ENCODE results near the gene CHRNA4. TPM values are rescaled to one million over a fixed set of nuclear protein-coding genes. Genes with fewer than 3 reads are reported as not detected.

The CHRNA4 gene
- total and polyA plus RNA-seq, 11 donors, result 0.06 to 1.5 (median 0.37) TPM; not detected in 5

GRCh38 chr20:63376283-63377250 is 15.4 kb upstream of the CHRNA4 start:
- Histone ChIP-seq H3K4me3 (no peak overlapping the region), H3K27ac (no peak overlapping the region), H3K27me3 (peaks cover 11 to 77% (median 22%) of the 10 kb centered on the region in 9 donors), H3K4me1 (peaks cover 0 to 2% (median 0%) of the 10 kb centered on the region in 12 donors), H3K36me3 (no peaks in the 10 kb centered on the region), H3K9me3 (no peaks in the 10 kb centered on the region)
- intact Hi-C loops (cut with DNase I), result no loop called here
- DNase-seq, result no peak
- TF ChIP-seq POLR2A (IDR thresholded peaks at IDR 0.05), result no peak
- TF ChIP-seq, protein P1, sequence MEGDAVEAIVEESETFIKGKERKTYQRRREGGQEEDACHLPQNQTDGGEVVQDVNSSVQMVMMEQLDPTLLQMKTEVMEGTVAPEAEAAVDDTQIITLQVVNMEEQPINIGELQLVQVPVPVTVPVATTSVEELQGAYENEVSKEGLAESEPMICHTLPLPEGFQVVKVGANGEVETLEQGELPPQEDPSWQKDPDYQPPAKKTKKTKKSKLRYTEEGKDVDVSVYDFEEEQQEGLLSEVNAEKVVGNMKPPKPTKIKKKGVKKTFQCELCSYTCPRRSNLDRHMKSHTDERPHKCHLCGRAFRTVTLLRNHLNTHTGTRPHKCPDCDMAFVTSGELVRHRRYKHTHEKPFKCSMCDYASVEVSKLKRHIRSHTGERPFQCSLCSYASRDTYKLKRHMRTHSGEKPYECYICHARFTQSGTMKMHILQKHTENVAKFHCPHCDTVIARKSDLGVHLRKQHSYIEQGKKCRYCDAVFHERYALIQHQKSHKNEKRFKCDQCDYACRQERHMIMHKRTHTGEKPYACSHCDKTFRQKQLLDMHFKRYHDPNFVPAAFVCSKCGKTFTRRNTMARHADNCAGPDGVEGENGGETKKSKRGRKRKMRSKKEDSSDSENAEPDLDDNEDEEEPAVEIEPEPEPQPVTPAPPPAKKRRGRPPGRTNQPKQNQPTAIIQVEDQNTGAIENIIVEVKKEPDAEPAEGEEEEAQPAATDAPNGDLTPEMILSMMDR (IDR thresholded peaks at IDR 0.05), result no peak
- WGBS, 4 donors, result 50 to 63% (median 56%) methylated on average over 28 to 31 of the region's 31 CpGs
- no peak for ATAC-seq

DNA sequence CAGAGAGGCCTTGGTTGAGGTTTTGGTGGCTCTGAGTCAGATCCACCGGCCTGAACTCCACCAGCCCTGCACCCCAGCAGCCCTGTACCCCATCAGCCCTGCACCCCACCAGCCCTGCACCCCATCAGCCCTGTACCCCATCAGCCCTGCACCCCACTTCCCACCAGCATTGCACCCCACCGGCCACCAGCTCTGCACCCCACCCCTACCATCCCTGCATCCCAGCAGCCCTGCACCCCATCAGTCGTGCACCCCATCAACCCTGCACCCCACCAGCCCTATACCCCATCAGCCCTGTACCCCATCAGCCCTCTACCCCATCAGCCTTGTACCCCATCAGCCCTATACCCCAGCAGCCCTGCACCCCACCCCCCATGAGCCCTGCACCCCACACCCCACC is 14.3 kb upstream of the CHRNA4 start:
- TF ChIP-seq, protein P1 (IDR thresholded peaks at IDR 0.05), result no peak
- no peak for TF ChIP-seq POLR2A (IDR thresholded peaks at IDR 0.05)
- Histone ChIP-seq H3K9me3 (no peaks in the 10 kb centered on the region), H3K27me3 (peaks cover 10 to 77% (median 19%) of the 10 kb centered on the region in 9 donors), H3K27ac (no peak overlapping the region), H3K4me3 (no peak overlapping the region), H3K4me1 (peaks cover 0 to 13% (median 6%) of the 10 kb centered on the region in 12 donors), H3K36me3 (no peaks in the 10 kb centered on the region)
- DNase-seq (no peak), ATAC-seq (no peak)
- WGBS, 4 donors, result 84 to 93% (median 88%) methylated on average over 3 of the region's 3 CpGs
- intact Hi-C loops (cut with DNase I), result no loop called here

DNA sequence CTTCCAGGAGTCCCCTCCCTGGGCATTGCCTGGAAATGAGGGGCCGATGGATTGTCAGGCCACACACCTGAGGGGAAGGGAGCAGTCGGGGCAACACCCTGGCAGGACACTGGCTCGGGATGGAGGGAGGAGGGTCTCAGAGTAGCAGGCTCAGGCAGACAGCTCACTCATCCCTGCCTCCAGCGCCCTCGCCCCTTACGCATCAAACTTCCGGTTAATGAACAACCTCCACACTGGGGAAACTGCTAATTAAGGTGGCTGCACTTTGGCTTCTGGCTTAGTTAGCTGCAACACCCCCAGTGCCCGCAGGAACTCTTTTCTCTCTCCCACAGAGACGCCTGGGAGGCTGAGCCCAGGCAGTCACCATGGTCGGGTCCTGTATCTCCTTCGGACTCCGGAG is 13.4 kb upstream of the CHRNA4 start:
- H3K27me3 ChIP-seq, result peaks cover 10 to 74% (median 19%) of the 10 kb centered on the region in 9 donors
- ATAC-seq, result no peak

DNA sequence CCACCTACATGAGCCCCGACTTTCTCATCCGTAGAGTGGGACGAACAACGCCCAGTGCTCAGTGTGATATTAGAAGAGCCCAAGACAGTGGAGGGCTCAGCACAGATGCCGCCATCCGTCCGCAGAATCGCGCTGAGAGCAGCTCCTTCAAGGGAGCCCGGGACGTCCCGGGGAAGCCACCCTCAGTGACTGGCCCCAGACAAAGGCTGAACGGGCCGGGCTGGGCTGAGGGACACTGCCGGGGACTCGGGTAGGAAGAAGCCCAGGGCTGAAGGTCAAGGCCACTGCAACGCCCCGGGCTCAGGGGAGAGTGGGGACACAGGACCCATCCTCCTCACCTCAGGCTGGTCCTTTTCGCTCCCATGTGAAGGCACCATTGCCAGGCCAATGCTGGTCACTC is 12.8 kb upstream of the CHRNA4 start:
- DNase-seq, result no peak
- H3K36me3 ChIP-seq, result no peaks in the 10 kb centered on the region
- H3K4me3 ChIP-seq, result no peak overlapping the region
- no peak for ATAC-seq
- peaks cover 0 to 18% (median 7%) of the 10 kb centered on the region in 12 donors for H3K4me1 ChIP-seq
- H3K9me3 ChIP-seq, result no peaks in the 10 kb centered on the region
- H3K27ac ChIP-seq, result no peak overlapping the region
- TF ChIP-seq, protein P1 (IDR thresholded peaks at IDR 0.05), result no peak
- no peak for TF ChIP-seq POLR2A (IDR thresholded peaks at IDR 0.05)
- whole genome bisulfite sequencing, 4 donors, result 78 to 85% (median 84%) methylated on average over 17 to 19 of the region's 19 CpGs
- H3K27me3 ChIP-seq, result peaks cover 10 to 71% (median 19%) of the 10 kb centered on the region in 9 donors
- intact Hi-C loops (cut with DNase I), result no loop called here

More for the DNA sequence above, 13.4 kb upstream of the CHRNA4 start:
- no peak for TF ChIP-seq POLR2A (IDR thresholded peaks at IDR 0.05)
- TF ChIP-seq, protein P1 (IDR thresholded peaks at IDR 0.05), result no peak
- intact Hi-C loops (cut with DNase I), result no loop called here
- no peak for DNase-seq
- H3K4me3 ChIP-seq, result no peak overlapping the region
- peaks cover 0 to 18% (median 7%) of the 10 kb centered on the region in 12 donors for H3K4me1 ChIP-seq
- 59 to 82% (median 71%) methylated on average over 10 to 12 of the region's 12 CpGs for WGBS, 4 donors
- H3K9me3 ChIP-seq, result no peaks in the 10 kb centered on the region
- no peaks in the 10 kb centered on the region for H3K36me3 ChIP-seq
- H3K27ac ChIP-seq, result no peak overlapping the region
